A204.1 (cell line): ENCODE data around the gene DDX25.

Experiments
- FAIRE-seq: peaks from 2 replicates; lab custom pipeline; 2012; peaks lifted over from hg19 to GRCh38; lab: Jason Lieb, UNC

Gene DDX25

DNA sequence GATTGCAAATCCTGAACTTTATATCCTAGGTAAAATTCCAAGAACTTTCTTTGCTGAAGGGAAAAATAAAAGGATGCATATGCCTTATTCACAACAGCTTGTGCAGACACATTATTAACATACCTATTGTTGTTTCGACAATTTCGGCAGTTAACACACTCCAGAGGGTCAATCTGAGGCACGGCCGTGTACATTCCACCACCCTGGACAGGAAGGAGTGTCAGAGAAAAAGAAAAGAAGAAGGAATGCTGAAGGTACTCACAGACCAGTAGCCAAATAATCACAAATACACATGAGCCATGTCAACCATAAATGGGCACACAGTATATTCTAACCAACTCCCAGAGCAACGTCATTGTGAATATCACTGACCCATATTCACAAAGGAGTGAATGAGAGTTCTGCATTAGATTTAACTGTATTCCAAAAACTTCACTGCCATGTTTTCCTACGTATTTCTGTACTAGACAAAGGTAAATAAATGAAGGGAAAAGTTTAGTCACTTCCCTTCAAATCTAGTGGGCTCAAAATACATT is 73.9 kb downstream of the DDX25 start:
- FAIRE-seq, result no peak
